Activated CD8-positive, alpha-beta memory T cell treated with anti-CD3 and anti-CD28 coated beads for 36 hours (primary cell): ENCODE data around the gene CD4. TPM values are rescaled to one million over a fixed set of nuclear protein-coding genes. Genes with fewer than 3 reads are reported as not detected.

Source experiments
- CTCF ChIA-PET: fragments of 350-600 bp; sonication (Branson Sonifier 250); formaldehyde crosslinking; loops from one replicate; lab custom pipeline; 2021; ENCODE audit warnings: antibody characterized with exemption; lab: Charles Lee
- POLR2A ChIA-PET: fragments of 350-600 bp; sonication (Branson Sonifier 250); formaldehyde crosslinking; loops from one replicate; lab custom pipeline; 2021; ENCODE audit warnings: antibody characterized with exemption; lab: Charles Lee
- total RNA-seq, 2 experiments: library from RNA; stranded (reverse); gene quantifications; one replicate each; pipeline ENCODE4 v1.2.3, GENCODE V29; 2021

CD4 gene
- total RNA-seq, 2 experiments from 2014 or later, result 1.4 to 1.6 TPM

DNA sequence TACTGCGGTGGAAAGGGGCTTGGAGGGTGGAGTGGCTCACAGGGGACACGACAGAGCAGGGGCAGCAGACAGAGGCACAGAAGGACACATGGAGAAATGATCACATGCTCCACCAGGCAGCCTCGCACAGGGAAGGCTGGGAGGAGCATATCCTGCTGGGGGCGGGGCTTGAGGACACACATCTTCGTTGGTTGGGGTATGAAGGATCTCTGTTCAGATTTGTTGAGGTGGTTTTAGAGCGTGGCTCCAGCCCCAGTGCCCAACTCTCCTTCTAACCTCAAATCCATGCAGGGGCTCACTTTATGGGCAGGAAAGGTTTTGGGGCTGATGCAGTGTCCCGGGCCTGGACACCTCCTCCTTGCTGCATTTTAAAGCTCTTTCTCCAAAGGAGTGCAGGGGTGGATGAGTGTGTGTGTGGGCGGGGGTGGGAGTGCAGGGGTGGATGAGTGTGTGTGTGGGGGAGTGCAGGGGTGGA lies 38.1 kb downstream of the CD4 start:
- POLR2A ChIA-PET, result interaction anchor here (0.7 kb wide), 1 partner anchor 61 kb away, joined by 3 read pairs; no protein-coding TSS in a partner anchor
- CTCF ChIA-PET, result interaction anchor here (0.6 to 9.6 kb wide), 3 partner anchors 14 to 237 kb away, joined by 3 to 91 read pairs (median 13); partner anchors contain the start of gene MLF2

DNA sequence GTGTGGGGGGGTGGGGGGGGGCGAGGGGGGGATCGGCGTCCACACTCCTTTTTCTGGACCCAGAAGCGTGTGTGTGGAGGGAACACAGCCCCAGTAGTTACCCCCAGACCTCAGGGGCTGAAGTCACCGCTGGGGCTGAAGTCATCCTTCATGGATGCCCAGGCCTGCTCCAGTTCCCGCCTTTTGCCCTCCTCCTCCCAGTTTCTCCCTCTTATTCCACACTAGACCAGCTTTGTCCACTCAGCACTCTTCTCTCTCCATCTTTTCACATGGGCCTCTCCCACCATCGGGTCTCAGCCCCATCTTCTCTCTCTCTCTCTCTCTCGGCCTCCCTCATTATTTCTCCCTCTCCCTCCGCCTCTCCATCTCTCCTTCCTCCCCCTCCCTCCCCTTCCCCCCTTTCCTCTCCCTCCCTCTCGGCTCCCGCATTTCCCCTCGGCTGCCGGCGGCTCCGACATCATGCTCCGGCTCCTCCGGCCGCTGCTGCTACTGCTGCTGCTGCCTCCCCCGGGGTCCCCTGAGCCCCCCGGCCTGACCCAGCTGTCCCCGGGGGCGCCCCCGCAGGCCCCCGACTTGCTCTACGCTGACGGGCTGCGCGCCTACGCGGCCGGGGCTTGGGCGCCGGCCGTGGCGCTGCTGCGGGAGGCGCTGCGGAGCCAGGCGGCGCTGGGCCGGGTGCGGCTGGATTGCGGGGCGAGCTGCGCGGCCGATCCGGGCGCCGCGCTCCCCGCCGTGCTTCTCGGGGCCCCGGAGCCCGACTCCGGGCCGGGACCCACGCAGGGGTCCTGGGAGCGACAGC lies 38.9 kb downstream of the CD4 start, which contains the start of gene P3H3:
P3H3 (plus strand) TSS at position 426 of the 799 bp plus-strand sequence; CDS start at position 460, 34 bp downstream.
- ChIA-PET POLR2A (interaction anchor here (0.5 to 1.7 kb wide), 4 partner anchors 23 to 251 kb away, joined by 3 to 6 read pairs (median 4); partner anchors contain the start of genes CDCA3 and USP5), CTCF (interaction anchor here (0.9 to 9.6 kb wide), 7 partner anchors 20 to 74 kb away, joined by 3 to 91 read pairs (median 4); partner anchors contain the start of gene MLF2)

DNA sequence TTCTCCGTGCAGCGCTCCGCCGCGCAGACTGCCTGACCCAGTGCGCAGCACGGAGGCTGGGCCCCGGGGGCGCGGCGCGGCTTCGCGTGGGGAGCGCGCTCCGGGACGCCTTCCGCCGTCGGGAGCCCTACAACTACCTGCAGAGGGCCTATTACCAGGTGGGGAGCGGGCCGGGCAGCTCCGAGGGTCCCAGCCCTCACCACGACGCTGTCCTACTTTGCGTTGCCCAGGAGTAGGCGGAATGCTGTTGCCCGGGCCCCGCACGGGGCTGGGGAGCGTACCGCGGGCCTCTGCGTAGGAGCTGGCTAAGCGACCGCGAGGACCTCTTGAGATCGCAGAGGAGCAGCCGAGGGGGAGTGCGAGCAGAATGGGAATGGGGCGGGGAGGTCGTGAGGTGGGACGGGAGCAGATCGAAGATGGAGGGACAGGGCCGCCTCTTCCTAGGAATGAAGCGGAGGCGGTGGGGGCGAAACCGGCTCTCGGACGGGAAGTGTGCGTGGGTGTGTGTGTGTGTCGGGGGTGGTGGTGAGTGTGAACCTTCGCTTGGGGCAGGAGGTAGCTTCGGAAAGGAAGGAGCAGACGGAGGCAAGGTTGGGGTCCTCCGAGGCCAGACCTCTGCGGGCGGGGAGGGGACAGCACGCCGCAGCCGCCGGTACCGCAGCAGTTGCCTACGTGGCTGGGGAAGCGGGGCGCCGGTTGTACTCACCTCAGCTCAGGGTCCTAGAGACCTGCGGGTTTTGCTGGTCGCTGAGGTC lies 39.6 kb downstream of the CD4 start:
- ChIA-PET POLR2A (interaction anchor here (0.7 to 1.7 kb wide), 5 partner anchors 22 to 252 kb away, joined by 4 to 6 read pairs (median 5); partner anchors contain the start of genes CDCA3, MLF2, TPI1 and USP5), CTCF (interaction anchor here (0.8 to 9.6 kb wide), 10 partner anchors 19 to 75 kb away, joined by 3 to 91 read pairs (median 4); partner anchors contain the start of gene MLF2)

DNA sequence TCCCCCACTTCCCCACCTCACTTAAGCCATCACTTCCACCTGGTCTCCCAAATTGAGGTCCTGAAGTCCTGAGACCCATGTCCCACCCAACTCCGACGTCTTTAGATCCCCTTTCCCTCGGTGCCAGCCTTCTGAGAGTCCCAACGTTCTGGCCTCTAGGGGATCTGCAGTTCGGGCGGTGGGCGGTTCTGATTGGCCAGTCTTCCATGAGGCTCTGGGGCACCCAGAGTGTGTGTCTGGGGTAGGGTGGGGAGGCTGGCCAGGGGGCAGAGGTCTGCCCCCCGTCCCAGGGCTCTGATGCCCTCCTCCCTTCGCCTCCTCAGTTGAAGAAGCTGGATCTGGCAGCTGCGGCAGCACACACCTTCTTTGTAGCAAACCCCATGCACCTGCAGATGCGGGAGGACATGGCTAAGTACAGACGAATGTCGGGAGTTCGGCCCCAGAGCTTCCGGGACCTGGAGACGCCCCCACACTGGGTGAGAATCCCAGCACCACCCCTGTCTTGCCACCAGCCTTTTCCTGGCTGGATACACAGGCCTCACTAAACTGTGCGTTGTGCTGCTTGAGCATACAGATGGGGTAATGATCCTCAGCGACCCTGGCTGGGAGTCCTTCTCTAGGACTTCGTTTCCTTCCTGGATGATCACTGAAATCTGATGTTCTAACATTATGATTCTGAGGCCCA lies 40.4 kb downstream of the CD4 start:
- POLR2A ChIA-PET, result interaction anchor here (1.2 to 1.7 kb wide), 3 partner anchors 37 to 76 kb away, joined by 4 to 5 read pairs (median 5); partner anchors contain the start of genes MLF2 and TPI1
- CTCF ChIA-PET, result interaction anchor here (0.8 to 9.6 kb wide), 11 partner anchors 10 to 141 kb away, joined by 3 to 91 read pairs (median 3); partner anchors contain the start of genes MLF2 and ZNF384

DNA sequence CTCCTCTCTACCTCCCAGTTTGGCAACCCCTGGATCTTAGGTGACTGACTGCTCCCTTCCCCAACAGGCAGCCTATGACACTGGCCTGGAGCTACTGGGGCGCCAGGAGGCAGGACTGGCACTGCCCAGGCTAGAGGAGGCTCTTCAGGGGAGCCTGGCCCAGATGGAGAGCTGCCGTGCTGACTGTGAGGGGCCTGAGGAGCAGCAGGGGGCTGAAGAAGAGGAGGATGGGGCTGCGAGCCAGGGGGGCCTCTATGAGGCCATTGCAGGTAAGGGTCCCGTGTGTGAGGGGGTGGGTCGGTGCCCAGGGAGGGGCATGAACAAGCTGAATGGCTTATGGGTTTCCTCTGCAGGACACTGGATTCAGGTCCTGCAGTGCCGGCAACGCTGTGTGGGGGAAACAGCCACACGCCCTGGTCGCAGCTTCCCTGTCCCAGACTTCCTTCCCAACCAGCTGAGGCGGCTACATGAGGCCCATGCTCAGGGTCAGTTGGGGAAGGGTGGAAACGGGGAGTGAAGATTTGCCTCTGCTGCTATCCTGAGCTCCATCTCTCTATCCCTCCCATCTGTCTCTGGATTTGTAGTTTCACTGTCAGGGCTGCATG lies 41.1 kb downstream of the CD4 start:
- POLR2A ChIA-PET, result interaction anchor here (1.5 kb wide), 1 partner anchor 37 kb away, joined by 4 read pairs; the partner anchor contains the start of gene TPI1
- CTCF ChIA-PET, result interaction anchor here (0.8 to 1.3 kb wide), 5 partner anchors 9 to 141 kb away, joined by 3 to 4 read pairs (median 3); partner anchors contain the start of genes MLF2, SPSB2 and ZNF384

DNA sequence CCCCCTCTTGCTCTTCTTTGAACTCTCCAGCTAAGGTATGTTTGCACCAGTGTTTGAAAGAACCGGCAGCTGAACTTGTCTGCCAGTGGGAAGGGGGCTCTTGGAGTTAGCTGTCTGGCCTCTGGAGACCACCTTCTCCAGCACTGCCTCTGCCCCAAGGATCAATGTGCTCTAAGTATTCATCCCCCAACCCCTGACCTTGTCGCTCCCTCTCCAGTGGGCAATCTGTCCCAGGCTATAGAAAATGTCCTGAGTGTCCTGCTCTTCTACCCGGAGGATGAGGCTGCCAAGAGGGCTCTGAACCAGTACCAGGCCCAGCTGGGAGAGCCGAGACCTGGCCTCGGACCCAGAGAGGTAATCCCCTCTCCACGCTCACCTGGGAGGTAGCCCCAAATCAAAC lies 41.7 kb downstream of the CD4 start:
- POLR2A ChIA-PET, result no interaction called here
- CTCF ChIA-PET, result interaction anchor here (0.9 to 1.3 kb wide), 5 partner anchors 35 to 142 kb away, joined by 3 to 4 read pairs (median 3); partner anchors contain the start of genes MLF2, SPSB2 and ZNF384

DNA sequence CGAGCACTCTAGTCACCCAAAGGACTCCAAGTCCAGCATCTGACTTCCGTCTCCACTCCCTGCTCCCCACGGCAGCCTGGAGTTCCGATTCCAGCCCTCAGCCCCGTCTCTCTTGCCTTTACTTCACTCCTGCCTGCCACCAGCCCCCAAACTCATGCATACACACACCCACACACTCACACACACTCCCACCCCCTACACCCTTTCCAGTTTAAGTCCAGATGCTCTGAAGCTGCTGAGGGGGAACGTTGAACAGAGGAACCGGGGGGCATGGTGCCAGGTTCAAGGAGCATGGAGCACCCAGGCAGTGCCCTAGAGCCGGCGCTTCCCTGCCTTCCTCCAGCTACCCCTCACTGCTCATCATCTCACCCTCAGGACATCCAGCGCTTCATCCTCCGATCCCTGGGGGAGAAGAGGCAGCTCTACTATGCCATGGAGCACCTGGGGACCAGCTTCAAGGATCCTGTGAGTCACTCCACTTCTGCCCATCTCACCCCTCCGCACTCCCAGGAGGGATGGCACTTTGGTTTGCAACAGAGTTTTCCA lies 42.2 kb downstream of the CD4 start:
- POLR2A ChIA-PET, result no interaction called here
- CTCF ChIA-PET, result interaction anchor here (0.7 to 1.1 kb wide), 3 partner anchors 41 to 87 kb away, joined by 3 read pairs; partner anchors contain the start of gene SPSB2

DNA sequence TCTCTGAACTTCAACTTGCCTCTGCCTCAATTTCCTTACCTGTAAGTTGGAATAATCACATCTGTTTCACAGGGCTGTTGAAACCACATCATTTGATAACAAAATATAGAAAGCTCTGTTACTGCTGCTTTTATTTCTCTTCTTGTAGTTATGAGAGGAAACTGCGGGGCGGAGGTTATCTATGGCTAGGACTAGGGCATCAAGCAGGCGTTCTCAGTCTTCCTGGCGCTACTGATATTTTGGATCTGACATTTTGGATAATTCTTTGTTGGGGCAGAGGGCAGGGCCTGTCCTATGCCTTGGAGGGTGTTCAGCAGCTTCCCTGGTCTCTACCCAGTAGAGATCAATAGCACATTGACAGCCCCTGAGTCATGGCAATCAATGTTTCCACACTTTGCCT lies 42.8 kb downstream of the CD4 start:
- CTCF ChIA-PET, result interaction anchor here (0.7 to 1.1 kb wide), 4 partner anchors 52 to 87 kb away, joined by 3 read pairs; partner anchors contain the start of gene LAG3
- POLR2A ChIA-PET, result no interaction called here

DNA sequence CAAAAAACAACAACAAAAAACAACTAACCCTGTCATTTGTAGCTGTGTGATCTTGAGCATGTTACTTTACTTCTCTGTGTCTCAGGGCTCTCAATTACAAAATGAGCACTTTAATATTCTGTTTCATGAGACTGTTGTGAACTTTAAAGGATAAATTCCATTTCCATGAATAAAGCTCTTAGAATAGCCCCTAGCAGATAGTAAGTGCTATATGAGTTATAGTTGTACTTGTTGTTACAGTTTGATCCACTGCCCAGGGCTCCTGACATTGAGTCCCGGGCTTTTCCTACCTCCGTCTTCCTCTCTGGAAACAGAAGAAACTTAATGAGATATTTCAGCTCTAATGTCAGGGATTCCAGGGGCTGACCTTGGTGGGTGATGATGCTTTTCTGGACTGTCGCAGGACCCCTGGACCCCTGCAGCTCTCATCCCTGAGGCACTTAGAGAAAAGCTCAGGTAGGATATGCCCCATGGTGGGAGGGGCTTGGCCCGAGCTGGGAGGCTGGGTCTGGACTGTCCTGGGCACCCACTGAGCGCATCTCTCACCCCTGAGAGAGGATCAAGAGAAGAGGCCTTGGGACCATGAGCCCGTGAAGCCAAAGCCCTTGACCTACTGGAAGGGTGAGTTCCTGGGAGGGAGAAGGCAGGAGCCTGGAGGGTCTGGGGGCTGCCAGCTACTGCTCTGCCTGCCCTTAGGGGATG lies 44.0 kb downstream of the CD4 start:
- POLR2A ChIA-PET, result no interaction called here
- CTCF ChIA-PET, result interaction anchor here (0.7 to 5.1 kb wide), 8 partner anchors 8 to 275 kb away, joined by 3 to 29 read pairs (median 4); partner anchors contain the start of genes CDCA3, MLF2, PTMS and USP5

DNA sequence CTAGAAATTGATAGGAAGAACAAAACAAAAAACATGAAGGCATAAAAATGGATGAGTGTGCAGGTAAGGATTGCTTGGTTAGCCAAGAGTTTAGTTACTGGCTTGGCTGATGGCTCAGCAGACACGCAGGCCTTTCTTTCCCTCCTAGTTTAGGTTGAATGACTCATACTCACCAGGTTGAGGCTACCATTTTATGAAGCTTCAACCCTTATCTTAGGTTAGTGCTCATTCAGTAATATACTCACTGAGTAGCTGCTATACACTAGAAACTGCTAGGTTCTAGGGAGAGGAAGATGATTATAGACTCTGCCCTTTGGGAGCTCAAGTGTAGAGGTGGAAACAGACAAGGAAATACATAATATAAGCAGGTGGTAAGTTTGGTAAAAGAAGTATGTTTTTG lies 44.9 kb downstream of the CD4 start:
- CTCF ChIA-PET, result interaction anchor here (0.7 to 5.1 kb wide), 9 partner anchors 9 to 110 kb away, joined by 3 to 29 read pairs (median 5); partner anchors contain the start of genes CDCA3, COPS7A, MLF2 and PTMS
- POLR2A ChIA-PET, result interaction anchor here (0.5 to 0.6 kb wide), 2 partner anchors 38 to 42 kb away, joined by 3 to 8 read pairs; no protein-coding TSS in a partner anchor

DNA sequence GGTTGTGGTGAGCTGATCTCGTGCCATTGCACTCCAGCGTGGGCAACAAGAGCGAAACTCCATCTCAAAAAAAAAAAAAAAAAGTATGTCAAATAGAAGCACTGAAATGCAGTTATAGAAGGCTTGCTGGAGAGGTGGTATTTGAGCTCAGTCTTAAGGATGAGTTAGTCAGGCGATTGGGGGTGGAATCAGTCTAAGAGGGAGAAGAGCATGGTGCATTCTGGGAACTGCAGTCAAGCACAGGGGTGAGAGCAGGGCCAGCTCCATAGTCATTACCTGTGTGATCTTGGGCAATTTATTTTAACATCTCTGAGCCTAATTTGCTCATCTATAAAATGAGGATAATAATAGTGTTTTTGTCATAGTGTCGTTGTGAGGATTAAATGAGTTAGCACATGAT lies 45.5 kb downstream of the CD4 start:
- ChIA-PET CTCF (interaction anchor here (0.7 to 5.1 kb wide), 12 partner anchors 9 to 230 kb away, joined by 3 to 29 read pairs (median 4); partner anchors contain the start of genes CDCA3, COPS7A, MLF2 and PTMS), POLR2A (interaction anchor here (0.6 to 0.7 kb wide), 2 partner anchors 38 to 279 kb away, joined by 3 to 5 read pairs; no protein-coding TSS in a partner anchor)

DNA sequence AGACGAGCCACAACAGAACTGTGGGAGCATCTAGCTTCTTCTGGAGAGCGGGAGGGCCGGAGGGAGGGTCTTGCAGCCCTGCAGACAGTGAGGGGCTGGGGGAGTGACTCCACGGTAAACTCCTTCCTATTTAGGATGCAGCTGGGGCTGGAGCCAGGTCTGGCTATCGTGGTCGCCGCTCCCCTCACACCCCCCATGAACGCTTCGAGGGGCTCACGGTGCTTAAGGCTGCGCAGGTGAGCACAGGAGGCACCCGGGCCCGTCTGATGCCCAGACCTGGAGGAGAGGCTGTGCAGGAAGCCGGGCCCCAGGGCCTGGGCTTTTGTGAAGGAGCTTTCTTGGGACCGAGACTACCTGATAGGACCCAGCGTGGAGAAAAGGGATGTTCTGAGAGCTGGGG lies 47.5 kb downstream of the CD4 start:
- CTCF ChIA-PET, result interaction anchor here (0.9 to 5.1 kb wide), 6 partner anchors 12 to 202 kb away, joined by 3 to 29 read pairs (median 13); partner anchors contain the start of genes CDCA3, LPAR5, MLF2 and USP5

DNA sequence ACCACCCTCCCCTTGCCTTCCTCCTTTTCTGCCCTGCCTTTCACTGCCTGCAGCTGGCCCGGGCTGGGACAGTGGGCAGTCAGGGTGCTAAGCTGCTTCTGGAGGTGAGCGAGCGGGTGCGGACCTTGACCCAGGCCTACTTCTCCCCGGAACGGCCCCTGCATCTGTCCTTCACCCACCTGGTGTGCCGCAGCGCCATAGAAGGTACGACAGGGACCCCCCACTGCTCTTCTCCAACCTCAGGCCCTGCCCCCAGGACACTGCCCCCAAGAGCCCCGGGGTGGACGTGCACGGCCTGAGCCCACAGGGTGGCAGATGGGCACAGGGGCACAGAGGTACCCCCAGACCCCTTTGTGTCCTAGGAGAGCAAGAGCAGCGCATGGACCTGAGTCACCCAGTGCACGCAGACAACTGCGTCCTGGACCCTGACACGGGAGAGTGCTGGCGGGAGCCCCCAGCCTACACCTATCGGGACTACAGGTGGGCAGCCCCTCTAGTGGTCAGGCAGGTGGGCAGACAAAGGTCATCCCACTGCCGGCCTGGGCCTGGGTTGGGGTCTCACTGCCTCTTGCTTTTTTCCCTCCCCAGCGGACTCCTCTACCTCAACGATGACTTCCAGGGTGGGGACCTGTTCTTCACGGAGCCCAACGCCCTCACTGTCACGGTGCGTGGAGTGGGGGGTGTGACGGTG lies 48.2 kb downstream of the CD4 start:
- ChIA-PET CTCF (interaction anchor here (0.9 to 5.1 kb wide), 4 partner anchors 11 to 84 kb away, joined by 3 to 29 read pairs (median 22); partner anchors contain the start of genes CDCA3, MLF2 and USP5), POLR2A (no interaction called here)

More for the DNA sequence above, 47.5 kb downstream of the CD4 start:
- POLR2A ChIA-PET, result no interaction called here

DNA sequence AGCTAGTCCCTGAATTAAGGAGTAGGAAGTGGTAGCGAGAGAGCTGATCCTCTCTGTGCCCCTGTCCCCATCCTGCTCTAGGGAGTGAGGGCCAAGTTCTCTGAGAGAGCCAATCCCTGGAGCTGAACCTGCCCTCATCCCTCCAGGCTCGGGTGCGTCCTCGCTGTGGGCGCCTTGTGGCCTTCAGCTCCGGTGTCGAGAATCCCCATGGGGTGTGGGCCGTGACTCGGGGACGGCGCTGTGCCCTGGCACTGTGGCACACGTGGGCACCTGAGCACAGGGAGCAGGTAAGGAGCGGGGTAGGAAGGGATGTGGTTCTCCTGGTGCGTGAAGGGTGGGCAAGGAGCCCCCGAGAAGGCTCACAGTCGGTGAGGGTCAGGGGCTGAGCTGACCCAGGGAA lies 49.5 kb downstream of the CD4 start:
- POLR2A ChIA-PET, result no interaction called here
- CTCF ChIA-PET, result interaction anchor here (0.9 to 1.1 kb wide), 2 partner anchors 46 to 281 kb away, joined by 3 read pairs; no protein-coding TSS in a partner anchor

DNA sequence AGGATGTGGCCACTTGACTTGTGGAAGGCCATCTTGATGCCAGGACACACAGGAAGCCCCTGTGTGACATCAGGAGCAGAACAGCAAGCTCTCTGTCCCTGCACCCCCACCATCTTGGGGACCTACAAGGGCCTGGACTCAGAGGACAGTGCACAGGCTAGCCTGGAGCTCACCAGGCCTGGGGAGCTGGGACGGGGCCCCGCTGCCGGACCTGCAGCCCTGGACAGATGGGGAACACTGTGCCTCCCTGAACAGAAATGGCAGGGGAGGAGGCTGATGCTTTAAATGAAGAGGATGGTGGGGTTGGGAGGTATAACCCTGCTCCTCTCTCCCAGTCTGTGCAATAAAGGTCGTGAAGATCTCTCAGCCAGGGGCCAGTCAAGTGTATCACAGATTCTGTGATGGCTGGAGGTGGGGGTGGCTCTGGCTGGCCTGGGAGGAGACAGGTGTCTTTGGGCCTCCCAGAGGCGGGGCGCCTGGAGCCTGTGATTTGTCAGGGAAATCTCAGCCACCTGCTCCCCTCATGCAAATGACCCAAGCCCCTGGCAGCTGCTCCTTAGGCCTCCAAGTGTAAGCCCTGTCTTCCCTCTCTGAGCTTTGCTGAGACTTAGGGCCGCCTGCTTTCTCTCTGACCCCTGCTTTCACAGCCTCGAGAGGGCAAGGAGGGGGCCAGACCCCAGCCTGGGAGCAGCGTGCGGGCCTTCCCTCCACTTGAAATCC lies 50.3 kb downstream of the CD4 start:
- ChIA-PET POLR2A (no interaction called here), CTCF (interaction anchor here (0.8 to 1.6 kb wide), 3 partner anchors 10 to 47 kb away, joined by 3 to 4 read pairs (median 3); no protein-coding TSS in a partner anchor)
